ENCODE measurements around the gene PTPRJ.

Gene PTPRJ

GRCh38 chr11:48105096-48105990, 125.0 kb downstream of the PTPRJ start:
- TF ChIP-seq POLR2A (IDR thresholded peaks at IDR 0.05; ENCODE audit: extremely low read depth, insufficient read length) = no peak
- H3K4me3 ChIP-seq (ENCODE audit: low read depth, low read length) = no peak overlapping the region
- DNase-seq (ENCODE audit: low read depth) = no peak

GRCh38 chr11:48106166-48106565, 125.8 kb downstream of the PTPRJ start:
- TF ChIP-seq MYC (IDR thresholded peaks at IDR 0.05; ENCODE audit: low read depth, low read length) (no peak), POLR2A (IDR thresholded peaks at IDR 0.05; ENCODE audit: extremely low read depth, insufficient read length) (no peak), MAX (IDR thresholded peaks at IDR 0.05; ENCODE audit: low read depth, low read length) (no peak), CTCF (IDR thresholded peaks at IDR 0.05; ENCODE audit: low read depth, low read length) (no peak)
- H3K4me3 ChIP-seq (ENCODE audit: low read depth, low read length) = no peak overlapping the region
- no peak for DNase-seq (ENCODE audit: low read depth)

GRCh38 chr11:48107188-48107704, 126.9 kb downstream of the PTPRJ start:
- H3K4me3 ChIP-seq (ENCODE audit: low read depth, low read length) = no peak overlapping the region

GRCh38 chr11:48108231-48109045, 128.1 kb downstream of the PTPRJ start:
- no peak for TF ChIP-seq CTCF (IDR thresholded peaks at IDR 0.05; ENCODE audit: low read depth, low read length)
- no peak for TF ChIP-seq MYC (IDR thresholded peaks at IDR 0.05; ENCODE audit: low read depth, low read length)
- no peak for TF ChIP-seq MAX (IDR thresholded peaks at IDR 0.05; ENCODE audit: low read depth, low read length)
- no peak for TF ChIP-seq POLR2A (IDR thresholded peaks at IDR 0.05; ENCODE audit: extremely low read depth, insufficient read length)
- no peak overlapping the region for H3K4me3 ChIP-seq (ENCODE audit: low read depth, low read length)
- DNase-seq (ENCODE audit: low read depth) = peak; percentile 49

More at GRCh38 chr11:48107188-48107704, 126.9 kb downstream of the PTPRJ start:
- TF ChIP-seq MYC (IDR thresholded peaks at IDR 0.05; ENCODE audit: low read depth, low read length) (no peak), CTCF (IDR thresholded peaks at IDR 0.05; ENCODE audit: low read depth, low read length) (no peak), MAX (IDR thresholded peaks at IDR 0.05; ENCODE audit: low read depth, low read length) (no peak), POLR2A (IDR thresholded peaks at IDR 0.05; ENCODE audit: extremely low read depth, insufficient read length) (no peak)
- peak; percentile 73 for DNase-seq (ENCODE audit: low read depth)

- peak; percentile 67 for TF ChIP-seq MAX (IDR thresholded peaks at IDR 0.05; ENCODE audit: low read depth, low read length)
- TF ChIP-seq CTCF (IDR thresholded peaks at IDR 0.05; ENCODE audit: low read depth, low read length) = no peak
- peak; percentile 75 for DNase-seq (ENCODE audit: low read depth)
- H3K4me3 ChIP-seq (ENCODE audit: low read depth, low read length) = no peak overlapping the region
Observed at GRCh38 chr11:48109046-48109666, 128.8 kb downstream of the PTPRJ start.

- no peak for DNase-seq (ENCODE audit: low read depth)
- no peak overlapping the region for H3K4me3 ChIP-seq (ENCODE audit: low read depth, low read length)
- no peak for TF ChIP-seq CTCF (IDR thresholded peaks at IDR 0.05; ENCODE audit: low read depth, low read length)
Observed at GRCh38 chr11:48110509-48110766, 130.1 kb downstream of the PTPRJ start.
